GM19395 (cell line): Measurements from ENCODE around the gene DNAH11.
"Not testable (repeated sequence)": the region's sequence is repeated elsewhere in the genome, so short reads cannot be mapped to it uniquely, and the experiment has no call there.

Experiments used
- ATAC-seq: cut with Tn5 transposase; IDR thresholded peaks from one replicate; pipeline ENCODE4 v1.9.1; 2021; ENCODE audit warnings: mild to moderate bottlenecking, moderate library complexity; ENCODE audit not compliant: unreplicated experiment

Gene DNAH11

GRCh38 chr7:21617513-21617912 lies 74.7 kb downstream of the DNAH11 start:
- ATAC-seq, result no peak

- no peak for ATAC-seq
Observed at GRCh38 chr7:21617916-21618390, 75.1 kb downstream of the DNAH11 start.

DNA sequence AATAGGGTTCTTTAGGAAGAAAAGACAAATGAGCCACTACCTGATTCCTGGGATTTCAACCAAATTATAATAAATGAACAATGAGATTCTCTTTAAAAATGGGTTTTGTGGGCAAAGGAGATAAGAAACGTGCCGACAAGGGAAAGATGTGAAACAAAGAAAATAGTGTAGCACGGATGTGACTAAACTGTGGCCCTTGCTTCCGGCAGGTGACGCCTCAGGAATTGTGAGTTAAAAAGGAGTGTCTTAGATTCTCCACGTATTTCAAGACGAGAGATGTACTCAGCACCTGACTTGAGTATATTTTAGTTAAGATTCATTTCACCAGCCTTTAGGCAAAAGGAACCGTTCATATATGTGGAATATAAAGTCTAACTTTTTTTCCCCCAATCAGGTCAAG lies 75.9 kb downstream of the DNAH11 start:
- ATAC-seq, result no peak

GRCh38 chr7:21620054-21620453 lies 77.2 kb downstream of the DNAH11 start:
- ATAC-seq, result no peak

DNA sequence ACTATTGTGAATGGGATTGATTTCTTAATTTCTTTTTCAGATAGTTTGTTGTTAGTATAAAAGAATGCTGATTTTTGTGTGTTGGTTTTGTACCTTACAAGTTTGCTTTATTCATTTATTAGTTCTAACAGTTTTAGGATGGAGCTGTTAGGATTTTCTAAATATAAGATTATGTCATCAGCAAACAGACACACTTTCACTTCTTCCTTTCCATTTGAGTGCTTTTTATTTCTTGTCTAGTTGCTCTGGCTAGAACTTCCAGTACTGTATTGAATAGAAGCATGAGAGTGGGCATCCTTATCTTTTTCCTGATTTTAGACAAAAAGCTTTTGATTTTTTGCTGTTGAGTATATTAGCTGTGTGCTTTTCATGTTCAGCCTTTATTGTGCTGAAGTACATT lies 81.5 kb downstream of the DNAH11 start:
- ATAC-seq, result no peak

GRCh38 chr7:21636694-21637093 lies 93.9 kb downstream of the DNAH11 start:
- no peak for ATAC-seq

DNA sequence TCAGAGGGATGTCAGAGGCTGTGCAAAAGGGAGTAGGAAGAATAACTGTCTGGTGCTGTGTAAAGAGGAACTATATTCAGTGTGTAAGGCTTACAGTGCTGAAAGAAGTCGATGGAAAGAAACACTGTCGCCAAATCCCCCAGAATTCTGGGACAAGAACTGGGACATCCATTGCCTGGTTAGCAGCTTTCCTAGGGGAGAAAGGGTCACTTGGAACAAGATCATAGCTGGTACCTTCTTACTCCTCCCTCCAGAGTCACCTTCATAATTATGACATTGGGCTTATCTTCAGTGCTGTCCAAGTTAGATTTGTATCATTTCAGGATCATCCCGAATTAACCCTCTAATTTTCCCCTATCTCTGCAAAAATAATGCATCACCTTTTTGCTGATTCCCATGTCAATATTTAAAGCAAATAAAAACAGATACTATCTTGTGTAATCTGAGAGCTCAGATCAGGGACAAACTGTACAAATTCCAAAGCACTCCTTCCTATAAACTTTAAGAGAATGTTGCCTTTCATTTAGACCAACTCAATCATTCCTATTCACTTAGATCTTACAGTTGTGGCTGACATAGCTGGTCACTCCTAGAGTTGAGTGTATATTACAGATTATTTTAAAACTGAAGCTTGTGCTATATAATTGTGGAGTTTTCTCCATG lies 96.5 kb downstream of the DNAH11 start:
- no peak for ATAC-seq

DNA sequence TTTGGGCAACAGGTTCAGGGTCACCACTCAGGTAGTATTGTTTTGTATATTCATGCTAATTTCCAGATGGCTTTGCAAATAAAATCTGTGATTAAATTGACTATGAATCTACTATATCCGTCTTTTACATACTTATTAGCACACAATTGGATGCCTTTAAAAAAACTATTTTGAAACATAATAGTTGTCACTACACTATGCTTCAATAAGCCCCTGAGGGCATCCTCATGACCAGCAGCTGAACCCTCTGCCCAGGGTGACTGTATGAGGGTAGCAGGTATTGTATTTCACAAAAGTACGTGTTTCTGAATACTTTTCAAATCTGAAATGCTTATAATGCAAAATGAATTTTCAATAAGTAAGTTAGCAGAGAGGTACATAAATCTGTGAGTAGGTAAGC lies 97.3 kb downstream of the DNAH11 start:
- ATAC-seq, result no peak

DNA sequence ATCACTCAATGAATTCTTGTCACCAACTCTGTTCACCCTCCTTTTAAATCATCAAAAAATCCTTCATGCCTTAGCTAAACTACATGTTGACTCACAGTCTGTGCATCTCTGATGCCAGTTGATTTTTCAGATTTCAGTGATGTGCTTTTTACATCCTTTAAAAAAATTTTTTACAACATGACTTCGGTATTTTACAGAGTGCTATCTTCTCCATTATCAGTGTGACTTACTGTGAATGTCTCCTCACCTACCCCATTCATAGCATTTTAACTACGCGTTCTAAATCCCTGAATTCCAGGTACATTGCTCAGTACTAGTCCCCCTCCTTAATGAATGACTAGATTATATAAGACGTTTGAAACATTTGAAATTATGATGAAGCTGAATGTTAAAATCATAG lies 98.7 kb downstream of the DNAH11 start:
- no peak for ATAC-seq

GRCh38 chr7:21642422-21642821 lies 99.6 kb downstream of the DNAH11 start:
- no peak for ATAC-seq

DNA sequence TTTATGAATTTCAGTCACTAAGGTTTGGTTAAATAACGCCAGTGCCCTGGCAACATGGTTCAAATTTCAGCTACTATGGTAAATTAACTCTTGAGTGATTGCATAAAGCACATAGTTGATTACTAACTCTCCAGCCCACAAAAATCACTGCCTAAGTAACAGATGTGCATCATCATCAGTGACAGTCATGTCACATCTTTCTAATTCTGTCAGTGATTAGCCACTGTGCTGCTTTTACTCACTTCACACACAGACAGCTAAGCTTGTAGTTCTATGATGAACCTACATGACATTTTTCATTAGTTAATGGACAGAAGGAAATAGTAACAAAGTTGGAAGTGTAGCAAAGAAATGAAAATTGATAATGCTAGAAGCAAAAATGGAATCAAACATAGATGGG lies 108.9 kb downstream of the DNAH11 start:
- no peak for ATAC-seq

DNA sequence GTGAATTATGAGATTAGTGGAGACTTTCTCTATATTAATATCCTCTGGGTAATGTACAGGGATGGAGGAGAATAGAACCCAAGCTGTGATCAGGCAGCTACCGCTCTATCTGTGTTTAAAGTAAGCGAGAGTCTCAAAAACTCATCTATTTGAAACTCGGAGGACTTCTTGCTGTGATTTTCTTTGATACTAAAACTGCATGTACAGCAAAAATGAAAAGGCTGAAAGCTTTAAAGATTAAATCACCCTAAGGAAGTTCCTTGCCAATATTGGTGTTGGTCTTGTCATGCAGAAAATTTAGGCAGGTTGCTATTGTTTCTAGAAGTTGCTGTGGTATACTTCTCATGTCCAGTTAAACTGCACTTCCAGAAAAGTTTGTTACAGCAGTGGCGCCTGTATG lies 110.8 kb downstream of the DNAH11 start:
- no peak for ATAC-seq

DNA sequence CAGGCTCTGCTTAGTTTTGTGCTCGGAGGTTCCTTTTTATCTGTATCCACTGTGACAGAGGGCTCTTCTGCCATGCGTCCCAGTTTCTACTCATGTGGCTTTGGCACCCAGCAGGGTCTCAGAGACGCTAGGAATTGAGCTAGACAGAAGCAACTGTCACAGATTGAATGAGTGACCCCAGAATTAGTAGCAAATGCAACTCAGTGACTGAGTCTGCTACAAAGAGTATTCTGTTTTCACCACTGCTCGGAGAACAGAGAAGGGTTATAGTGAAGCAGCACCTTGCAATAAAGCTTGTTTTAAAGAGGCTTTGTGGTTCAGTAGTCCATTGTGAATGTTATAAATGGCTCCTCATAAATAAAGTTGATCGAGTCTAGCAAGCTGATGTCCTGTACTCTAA lies 113.2 kb downstream of the DNAH11 start:
- no peak for ATAC-seq

GRCh38 chr7:21656796-21657195 lies 114.0 kb downstream of the DNAH11 start:
- no peak for ATAC-seq

GRCh38 chr7:21670496-21670895 lies 127.7 kb downstream of the DNAH11 start:
- no peak for ATAC-seq

DNA sequence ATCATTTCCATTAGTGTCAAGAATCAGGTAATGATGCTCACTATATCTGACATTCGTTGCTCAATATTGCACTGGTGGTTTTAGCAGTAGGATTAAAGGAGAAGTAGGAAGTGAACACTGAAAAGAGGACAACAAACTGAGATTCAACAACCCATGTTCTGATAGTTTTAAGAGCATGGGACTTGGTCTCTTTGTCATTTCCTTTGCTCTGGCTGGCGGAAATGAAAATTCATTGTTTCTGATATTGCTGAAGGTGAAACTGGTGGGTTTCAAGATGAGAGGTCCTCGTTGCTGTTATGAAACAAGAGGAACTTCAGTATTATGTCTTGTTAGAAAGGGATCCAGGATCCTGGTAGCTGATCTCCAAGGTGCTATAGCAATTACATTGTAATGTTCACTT lies 129.0 kb downstream of the DNAH11 start:
- peak; percentile 95 for ATAC-seq

DNA sequence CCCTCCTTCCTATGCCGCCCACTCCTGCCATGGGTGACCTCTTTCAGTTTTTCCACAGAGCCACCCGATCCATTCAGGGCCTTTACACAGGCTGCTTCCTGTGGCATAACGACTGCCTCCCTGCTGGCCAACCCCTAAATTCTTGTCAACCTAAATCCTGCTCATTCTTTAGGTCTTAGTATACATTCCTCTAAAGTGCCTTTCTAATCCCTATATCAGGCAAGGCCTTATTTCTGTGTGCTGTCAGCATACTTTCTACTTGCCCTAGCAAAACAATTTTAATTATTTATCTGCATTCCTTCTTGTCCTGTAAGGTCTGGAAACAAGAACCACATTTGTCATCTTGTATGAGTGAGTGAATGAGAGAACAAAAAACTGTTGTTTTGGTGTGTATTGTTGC lies 132.4 kb downstream of the DNAH11 start:
- no peak for ATAC-seq

GRCh38 chr7:21690705-21691104 lies 147.9 kb downstream of the DNAH11 start:
- ATAC-seq, result no peak

DNA sequence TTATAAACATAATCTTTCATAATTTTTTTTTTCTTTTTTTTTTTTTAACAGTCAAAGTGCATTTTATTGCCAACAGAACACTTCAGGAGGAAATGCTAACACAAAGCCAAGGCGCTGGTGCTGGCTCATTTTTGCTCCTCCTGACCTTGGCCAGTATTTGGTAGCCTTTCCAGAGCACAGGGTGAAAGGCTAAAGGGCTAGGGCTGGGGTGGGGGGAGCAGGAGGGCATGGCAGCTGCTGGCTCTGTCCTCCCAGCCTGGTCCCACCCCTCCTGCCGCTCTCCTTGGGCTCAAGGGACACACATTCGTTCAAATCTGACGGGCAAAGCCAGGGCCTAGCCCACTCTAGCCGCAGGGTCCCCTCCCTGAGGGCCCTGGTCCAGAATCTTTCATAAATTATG lies 148.3 kb downstream of the DNAH11 start:
- not testable (repeated sequence) for ATAC-seq

DNA sequence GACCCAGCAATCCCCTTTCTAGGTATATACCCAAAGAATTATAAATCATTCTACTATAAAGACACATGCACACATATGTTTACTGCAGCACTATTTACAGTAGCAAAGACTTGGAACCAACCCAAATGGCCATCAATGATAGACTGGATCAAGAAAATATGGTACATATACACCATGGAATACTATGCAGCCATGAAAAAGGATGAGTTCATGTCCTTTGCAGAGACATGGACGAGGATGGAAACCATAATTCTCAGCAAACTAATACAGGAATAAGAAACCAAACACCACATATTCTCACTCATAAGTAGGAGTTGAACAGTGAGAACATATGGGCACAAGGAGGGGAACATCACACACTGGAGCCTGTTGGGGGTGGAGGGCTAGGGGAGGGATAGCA lies 157.7 kb downstream of the DNAH11 start:
- not testable (repeated sequence) for ATAC-seq

DNA sequence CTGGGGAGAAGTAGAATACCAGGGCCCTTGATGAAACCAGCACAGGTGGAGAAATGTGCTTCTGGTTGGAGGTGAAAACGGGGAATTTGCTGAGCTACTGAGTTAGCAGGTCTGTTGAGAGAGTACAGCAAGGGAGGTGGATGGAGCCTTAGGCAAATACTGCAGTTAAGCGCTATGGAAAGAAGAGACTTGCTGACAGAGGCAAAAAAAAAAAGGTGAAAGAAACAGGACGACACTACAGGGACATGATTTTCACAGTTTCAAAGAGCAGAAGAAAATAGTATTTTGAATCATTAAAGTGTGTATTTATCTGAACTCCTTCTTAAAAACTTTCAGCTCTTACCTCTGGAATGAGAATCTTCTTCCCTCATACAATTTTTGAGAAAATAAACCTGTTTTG lies 159.5 kb downstream of the DNAH11 start:
- ATAC-seq, result no peak

- ATAC-seq, result no peak
Observed at GRCh38 chr7:21704359-21704758, 161.5 kb downstream of the DNAH11 start.

GRCh38 chr7:21706131-21706530 lies 163.3 kb downstream of the DNAH11 start:
- ATAC-seq, result no peak
